ENCODE results near the gene NECTIN1. TPM values are rescaled to one million over a fixed set of nuclear protein-coding genes. Genes with fewer than 3 reads are reported as not detected.

The NECTIN1 gene
- total RNA-seq, 1 experiment from 2014 or later = 14.8 TPM

DNA sequence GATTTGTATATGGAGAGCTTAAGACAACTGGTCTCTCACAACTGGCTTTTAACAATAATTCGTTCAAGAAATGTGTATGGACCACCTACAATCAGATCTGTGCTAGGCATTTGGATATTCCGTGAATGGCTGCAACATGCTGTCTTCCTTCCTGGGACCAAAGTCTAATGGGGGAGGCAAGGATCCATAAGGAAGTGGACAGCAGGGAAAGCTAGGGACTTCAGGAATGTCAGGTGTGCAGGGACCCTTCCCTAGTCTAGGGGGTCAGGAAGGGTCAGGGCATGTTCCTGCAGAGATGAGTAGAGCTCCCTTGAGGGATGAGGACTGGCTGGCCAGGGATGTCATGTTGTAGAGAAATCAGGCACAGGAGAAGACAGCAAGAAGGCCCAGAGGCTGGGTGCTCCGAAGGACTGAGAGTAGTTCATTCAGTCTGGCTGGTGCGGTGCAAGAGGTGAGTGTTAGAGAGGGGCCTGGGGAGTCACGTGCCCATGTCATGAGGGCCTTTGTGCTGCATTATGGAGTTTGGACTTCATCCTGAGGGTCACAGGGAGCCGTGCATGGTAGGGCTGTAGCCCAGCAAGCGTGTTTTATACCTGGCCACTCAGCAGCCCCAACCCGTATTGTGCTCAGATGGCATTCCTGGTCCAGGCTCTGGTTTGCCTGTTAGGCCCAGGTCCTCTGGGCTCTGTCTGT, 8.5 kb upstream of the NECTIN1 start:
- DNase-seq (ENCODE audit: low read depth) = no peak

DNA sequence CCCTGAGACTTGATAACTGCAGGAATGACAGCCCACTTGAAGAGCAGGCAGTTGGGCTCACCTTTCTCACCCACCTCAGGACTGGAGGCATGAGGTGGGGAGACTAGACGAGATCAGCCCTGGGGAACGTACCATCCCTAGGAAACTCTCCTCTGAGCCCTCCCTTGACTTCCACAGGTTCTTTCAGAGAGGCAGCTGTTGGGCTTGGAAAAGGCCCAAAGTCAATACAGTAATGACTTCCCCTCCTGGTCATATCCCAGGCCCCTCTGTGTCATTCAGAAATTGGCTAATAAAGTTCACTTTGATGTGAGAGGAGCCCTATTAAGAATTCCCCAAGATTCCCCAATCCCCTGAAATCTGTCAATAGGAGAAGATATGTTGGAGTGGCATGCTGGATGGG, 5.8 kb upstream of the NECTIN1 start:
- no peak for DNase-seq (ENCODE audit: low read depth)

DNA sequence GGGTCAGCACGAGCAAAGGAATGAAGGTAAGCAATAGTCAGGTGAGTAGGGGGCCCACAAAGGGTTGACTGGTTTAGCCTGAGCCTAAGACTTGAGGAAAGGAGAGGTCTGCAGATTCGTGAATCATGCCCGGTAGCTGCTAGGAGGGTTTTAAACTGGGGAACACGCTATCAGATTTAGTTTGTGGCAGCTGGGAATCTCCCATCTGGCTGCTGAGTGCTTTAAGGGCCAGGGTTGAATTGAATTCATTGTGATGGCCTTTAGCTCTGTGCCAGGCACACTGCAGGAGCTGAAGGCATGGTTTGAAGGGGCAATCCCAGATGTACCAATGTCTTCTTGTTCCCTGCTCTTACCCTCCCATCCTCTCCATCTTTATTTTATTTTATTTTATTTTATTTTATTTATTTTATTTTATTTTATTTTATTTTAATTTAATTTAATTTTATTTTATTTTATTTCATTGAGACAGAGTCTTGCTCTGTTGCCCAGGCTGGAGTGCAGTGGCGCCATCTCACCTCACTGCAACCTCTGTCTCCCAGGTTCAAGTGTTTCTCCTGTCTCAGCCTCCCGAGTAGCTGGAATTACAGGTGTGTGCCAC, 1.9 kb upstream of the NECTIN1 start:
- no peak for DNase-seq (ENCODE audit: low read depth)

DNA sequence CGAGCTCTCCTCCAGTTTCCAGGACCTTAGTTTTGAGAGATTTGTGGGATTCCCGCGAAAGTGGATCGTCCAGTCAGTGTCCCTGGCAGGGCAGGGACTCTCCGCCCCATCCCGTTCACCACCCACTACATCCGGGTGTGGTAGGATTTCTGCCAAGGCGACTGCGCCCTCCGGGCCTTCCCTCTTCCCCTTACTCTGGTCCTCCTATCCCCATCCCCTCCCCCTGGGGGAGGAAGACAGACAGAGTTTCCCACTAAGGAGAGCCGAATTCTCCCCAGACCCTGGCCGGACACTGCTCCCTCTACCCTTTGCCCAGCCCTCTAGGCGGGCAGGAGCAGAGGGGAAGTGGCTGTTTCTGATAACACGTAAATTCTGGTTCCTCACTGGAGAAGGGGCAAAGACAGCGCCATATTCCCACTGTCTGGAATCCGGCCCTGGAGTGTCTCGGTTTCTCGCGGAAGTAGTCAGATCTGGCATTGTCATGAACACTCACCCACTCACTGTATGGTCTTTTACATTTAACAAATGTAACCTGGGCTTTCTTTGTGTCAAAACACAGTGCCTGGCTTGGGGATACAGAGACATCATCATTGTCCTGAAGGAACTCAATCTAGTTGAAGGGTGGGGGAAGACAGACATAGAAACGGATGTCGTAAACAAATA, 1.1 kb upstream of the NECTIN1 start:
- peak; percentile 33 for DNase-seq (ENCODE audit: low read depth)

DNA sequence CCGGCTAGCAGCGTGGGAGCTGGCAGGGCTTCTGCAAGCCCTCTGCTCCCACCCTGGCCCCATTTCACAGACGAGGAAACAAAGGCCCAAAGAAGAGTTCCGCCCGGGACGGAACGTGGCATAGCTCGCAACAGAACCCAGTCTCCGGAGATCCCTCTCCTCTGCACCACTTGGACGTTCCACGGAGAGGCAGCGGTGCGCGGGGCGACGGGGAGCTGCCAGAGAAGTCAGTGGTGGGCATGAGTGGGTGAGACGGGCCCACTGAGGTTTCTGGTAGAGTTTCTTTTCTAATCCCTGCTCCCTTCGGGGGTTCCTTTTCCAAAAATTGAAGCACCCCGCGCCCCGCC, 554 bp upstream of the NECTIN1 start:
- DNase-seq (ENCODE audit: low read depth) = no peak

DNA sequence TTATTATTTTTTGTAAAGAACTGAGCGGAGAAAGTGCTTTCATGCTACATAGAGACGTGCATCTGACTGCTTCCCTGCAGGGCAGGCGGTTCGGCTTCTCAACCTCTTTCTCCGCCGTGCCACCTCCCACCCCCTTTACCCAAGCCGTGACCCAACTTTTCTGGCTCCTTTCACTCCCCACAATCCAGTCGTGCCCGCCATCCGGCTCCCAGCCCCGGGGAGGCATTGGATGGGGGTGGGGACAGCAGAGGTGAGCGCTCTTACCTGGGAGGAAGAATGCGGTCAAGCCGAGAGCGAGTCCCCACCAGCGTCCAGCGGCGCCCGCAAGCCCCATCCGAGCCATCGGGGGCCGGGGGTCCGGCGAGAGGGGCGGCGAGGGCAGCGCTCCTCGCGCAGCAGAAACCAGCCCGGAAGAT, 781 bp downstream of the NECTIN1 start:
- DNase-seq (ENCODE audit: low read depth) = no peak

DNA sequence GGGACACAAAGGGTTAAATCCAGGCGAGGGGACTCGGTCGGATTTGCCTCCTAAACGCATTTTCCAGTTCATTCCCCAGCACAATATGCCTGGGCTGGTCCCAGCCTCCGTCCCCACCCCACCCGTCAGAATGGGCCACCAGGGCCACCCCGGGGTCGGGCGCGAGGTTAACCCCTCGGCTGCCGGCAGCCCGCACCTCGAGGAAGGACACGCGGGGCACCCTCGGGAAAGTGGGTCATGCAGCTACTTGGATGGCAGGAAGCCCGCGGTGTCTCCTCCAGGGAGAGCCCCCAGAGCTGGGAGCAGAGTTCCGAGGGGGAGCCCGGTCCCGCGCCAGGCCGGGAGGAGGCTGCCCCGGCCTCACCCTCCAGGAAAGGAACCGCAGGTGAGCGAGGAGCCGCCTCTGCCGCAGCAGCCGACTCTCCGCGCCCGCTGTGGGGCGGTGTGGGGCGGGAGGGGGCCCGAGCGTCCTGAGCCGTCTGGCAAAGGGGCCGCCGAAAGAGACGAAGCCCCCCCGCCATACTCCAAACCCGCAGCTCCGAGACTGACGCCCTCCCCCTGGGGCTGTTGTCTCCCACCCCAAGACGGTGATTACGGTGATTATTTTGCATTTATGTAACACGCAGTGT, 1.4 kb downstream of the NECTIN1 start:
- DNase-seq (ENCODE audit: low read depth) = no peak

DNA sequence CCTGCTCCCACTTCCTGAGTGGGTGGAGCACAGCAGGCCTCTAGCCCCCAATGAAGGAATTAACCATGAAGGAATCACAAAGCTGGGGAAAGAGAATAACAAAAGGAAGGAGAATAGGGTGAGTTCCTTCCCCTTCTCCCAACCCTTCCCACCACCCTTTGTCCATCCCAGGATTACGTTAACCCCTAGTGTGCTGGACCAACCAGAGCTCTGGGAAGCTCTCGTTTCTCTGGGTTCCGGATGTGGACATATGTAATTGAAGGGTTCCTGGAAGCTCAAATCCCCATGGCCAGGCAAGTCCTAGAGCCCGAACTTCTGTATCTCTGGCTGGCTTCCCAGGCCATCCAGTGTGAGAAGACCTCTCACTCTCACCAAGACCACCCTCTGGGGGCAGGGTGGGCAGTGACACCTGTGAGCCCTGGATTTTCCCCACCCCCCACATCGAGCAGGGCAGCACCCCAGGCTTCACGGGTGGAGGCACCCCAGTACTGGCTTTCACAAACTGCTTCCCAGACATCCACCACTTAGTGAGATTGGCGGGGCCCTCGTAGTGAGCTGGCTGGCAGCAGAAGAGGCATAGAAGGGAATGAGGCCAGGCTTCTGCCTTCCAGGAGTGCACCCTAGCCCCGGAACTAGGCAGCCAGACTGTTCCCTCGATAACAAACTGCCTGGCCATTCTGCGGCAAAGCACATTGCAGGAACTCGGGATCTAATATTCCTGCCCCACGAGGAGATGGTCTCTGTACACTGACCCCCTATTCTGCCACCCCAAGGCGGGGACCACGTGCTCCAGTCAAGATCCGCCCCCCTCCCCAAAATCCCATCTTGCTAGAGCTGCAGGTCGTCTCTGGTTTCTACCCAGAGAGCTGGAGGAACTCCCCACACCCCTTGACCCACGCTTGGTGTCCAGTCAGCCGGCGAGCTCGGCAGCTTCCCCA, 2.1 kb downstream of the NECTIN1 start:
- DNase-seq (ENCODE audit: low read depth) = no peak

DNA sequence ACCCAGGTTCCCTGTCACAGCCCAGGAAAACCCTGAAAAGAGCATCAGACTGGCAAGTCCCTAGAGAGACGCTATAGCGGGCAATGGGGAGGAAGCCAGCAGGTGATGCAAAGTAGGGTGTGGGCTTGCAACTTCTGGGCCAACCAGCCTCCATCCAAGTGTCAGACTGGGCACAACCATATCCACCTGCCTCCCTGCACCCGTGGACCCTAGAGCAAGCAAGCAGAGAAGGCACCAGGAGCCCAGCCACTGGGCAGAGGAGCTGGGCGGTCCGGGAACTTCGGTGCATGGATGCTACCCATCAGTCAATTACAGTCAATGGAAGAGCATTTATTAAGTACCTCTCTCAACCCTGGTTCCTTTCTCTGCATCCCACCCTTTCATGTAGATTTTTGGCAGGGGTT, 2.8 kb downstream of the NECTIN1 start:
- DNase-seq (ENCODE audit: low read depth) = no peak

DNA sequence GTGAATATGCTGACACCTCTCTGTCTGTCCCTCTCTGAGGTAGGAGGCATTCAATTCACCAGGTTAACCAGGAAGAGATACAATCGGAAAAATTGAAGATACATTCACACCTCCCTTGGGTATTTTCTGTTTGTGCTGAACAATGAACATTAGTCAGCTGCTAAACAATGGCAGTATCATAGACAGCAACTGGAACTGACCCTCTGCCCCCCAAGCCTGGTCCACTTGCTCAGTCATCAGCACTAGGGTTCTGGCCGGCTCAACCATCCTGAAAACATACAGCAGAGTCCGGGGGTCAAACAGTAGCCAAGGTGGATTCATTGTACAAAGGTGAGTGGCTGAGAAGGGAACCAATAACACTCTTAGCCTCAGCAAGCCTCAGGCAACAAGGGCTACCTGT, 4.0 kb downstream of the NECTIN1 start:
- DNase-seq (ENCODE audit: low read depth) = no peak

DNA sequence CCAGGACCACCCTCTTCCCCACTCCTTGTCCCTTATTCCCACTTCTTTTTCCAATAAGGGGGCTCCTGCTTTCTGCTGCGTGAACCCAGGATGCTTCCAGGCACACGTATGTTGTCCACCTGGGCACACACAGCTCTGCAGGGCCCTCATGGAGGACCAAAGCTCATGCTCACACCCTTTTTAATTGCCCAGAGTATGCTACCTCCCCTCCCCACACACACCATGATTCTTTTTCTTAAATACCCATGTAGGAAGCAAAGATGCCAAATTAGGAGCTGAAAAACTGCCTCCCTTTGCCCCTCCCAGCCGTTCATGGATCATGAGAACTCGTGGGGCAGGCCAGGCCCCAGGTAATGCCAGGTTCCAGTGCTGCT, 5.1 kb downstream of the NECTIN1 start:
- no peak for DNase-seq (ENCODE audit: low read depth)

DNA sequence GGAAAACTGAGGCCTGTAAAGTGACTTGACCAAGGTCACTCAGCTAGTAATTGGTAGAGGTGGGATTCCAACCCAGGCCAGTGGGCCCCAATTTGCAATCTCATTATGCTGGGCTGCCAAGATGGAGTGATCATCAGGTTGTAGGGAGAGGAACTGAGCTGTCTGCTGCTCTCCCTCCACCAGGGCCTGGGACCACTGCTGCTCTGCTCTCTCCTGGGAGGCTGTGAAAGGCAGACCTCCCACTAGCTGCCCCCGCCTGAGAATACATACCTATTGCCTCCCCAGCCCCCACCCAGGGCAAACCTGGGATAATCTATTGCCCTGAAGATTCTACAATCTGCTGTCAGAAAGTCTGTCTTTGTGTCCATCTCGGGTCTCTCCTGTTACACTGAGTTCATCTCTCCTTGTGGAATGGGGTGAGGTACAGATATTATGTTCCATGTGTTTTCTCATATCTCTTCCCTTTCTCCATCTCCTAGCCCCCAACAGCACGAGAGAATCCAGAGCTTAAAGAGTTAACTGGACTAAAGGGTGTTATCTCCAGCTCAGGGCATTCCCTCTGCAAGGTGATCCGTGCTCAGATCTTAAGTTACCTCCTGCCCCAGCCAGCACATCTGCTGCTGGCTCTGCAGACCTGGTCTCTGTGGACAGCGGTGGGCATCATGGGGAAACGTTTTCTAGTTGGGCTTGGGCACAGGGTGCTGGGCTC, 5.6 kb downstream of the NECTIN1 start:
- no peak for DNase-seq (ENCODE audit: low read depth)

DNA sequence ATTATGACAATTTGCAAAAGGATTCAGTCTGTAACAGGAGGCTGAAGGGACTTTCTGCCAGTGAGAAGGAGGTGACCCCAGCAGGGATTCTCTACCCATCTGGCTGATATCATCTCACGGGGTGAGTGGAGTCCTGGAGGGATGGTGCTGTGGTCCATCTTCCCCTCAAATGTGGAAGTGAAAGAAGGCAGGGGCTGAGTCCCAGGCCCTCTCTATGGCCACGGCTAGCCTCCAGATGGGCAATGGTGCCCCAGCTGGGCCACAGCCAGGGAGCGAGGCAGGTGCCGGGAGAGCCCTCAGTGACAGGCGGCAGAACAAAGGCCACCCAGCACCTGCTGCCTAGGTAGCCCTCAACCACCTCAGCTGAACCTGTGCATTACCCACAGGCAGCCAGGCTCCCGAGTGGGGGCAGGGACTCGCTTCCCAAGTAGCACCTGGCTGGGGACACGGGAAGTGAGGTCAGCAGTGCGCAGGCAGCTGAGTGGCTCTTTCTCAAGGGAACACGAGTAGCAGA, 6.7 kb downstream of the NECTIN1 start:
- no peak for DNase-seq (ENCODE audit: low read depth)

DNA sequence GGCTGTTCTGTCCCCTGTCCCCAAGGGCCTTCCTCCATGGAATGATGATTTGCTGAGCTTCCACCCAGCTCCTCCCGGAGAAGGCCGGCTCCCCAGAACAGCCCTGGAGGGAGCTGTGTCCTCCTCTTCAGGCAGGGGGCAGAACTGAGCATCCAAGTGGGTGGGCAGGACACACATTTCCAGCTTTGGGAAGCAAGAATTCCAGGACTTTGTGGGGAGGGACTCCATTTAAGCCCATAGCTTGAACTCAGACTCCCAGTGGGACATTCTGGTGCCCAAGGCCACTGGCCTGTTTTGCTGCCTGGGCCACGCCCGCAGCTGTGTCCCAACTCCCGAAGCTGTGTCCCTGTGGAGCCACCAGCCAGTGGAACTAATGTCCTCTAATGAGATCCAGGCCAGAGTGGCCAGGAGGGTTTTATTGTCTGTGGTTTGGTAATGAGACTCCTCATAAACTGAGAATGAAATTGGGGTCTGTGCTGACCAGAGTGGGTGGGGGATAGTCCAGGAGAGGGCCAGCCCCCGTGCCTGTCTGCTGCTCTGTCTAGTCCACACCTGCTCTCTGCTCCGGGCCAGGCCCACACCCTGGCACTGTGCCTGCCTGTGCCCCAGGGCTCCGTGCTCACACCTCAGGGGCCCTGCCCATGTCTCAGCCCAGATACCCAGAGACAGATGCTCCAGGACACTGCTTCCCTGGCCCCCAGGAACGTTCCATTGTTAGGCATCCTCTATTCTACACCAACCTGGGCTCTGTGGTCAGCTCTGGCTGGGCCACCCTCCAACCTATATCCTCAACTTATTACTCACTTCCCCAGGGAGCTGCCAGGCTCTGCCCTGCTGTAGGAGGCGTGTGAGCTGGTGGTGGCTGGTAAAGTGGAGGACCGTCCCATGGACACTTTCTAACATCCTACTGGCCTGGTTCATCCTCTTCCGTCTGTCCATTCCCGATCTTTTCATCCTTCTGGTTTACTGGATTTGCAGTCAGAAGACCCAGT, 7.6 kb downstream of the NECTIN1 start:
- peak; percentile 90 for DNase-seq (ENCODE audit: low read depth)

DNA sequence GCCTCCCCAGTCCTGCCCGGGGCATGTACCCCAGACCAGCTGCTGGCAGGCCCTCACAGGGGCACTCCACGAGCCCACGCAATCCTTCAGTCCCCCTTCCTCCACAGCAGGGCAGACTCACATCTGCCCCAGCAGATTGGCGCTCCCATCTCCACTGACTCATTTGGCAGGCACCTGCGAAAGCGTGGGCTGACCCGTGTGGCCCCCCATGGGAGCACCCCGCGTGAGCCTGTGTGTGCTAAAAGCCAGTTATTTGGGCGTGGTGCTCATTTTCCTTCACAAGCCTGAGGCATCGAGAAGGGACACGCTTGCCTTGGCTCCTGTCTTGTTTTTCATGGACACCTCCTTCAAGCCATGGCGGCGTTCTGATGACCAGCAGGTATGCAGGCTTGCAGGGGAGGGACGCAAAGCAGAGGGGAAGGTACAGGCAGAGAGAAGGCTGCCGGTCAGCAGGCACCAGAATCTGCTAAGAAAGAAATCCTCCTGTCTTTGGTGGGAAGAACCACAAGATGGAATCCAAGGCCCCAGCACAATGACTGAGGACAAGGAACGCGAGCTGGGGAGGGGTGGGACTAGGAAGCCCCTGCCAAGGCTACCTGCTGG, 8.6 kb downstream of the NECTIN1 start:
- no peak for DNase-seq (ENCODE audit: low read depth)

DNA sequence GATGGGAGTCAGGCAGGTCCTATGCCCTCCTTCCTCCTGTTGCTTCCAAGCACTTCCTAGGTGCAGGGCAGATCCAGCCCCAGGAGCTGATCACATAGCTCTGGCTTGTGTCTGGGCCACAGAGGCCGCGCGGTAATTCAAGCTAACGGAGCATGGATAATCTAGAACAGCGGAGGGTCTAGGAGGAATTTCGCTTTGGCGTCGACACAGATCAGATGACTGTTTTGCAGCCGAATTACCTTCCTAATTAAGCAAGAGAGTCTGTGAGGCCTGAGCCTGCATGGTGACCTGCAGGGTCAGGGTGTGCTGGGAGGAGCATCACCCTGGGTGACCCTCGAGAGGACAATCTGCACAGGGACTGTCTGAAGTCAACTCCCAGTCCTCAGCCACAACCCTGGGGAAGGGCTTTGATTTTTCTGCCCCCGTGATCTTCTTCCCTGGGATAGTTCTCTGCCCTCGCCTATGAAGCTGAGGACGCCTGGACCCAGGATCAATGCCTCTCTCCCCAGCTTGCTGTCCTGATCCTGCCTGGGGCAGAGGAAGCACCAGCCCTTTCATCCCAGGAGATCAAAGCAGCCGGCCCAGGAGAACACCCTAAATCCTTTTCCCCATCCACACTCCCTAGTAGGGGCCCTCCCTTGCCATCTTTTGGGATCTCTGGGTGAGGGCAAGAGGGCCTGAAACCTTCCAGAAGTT, 11.0 kb downstream of the NECTIN1 start:
- no peak for DNase-seq (ENCODE audit: low read depth)

DNA sequence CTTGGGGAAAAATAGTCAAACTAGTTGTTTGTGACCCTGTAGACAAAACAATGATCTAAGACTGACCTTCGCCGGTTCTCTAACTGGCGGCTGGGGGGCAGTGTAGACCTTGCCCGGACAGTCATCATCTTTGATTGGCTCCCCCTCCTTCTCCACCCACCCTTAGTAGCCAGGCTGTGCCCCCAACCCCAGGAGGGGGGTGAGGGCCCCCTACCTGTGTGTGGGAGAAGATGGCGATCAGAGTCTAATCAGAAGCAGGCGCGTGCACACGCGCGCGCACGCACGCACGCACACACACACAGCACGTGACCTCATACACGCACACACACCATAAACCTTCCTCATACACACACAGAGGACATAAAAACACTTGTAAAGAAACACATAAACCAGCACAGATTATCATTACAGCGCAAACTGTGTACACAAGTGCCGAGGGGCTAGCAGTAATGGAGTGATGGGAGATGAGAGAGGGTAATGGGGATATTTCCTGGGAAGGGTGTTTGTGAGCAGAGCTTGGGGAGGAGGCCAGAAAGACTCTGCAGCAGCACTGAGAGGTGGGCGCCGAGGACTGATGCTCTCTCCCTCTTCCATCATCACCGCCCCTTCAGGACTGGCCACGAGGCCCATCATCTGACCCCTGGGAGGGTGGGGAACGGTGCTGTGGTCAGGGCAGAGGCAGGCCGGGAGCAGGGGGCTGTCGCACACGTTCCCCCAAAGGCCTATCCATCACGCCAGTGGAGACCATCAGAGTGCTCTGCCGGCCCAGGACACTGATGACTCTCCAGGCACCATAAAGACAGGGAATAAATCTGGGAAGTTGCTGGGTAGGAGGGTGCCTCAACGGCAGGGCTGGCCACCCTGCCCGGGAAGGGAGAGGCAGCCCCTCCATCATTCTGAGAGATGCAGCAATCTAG, 12.2 kb downstream of the NECTIN1 start:
- no peak for DNase-seq (ENCODE audit: low read depth)
